Caco-2 (cell line): Measurements from ENCODE around the gene LEPROT. TPM values are rescaled to one million over a fixed set of nuclear protein-coding genes. Genes with fewer than 3 reads are reported as not detected.

Experiments
- BruUV-seq: library from RNA; stranded (reverse); fragments of 400-500 nt; replicated peaks from 2 replicates; lab custom pipeline; 2021; lab: Mats Ljungman, UMichigan
- CTCF ChIA-PET: fragments of 300-600 bp; sonication (Branson Sonifier 250); formaldehyde crosslinking; loops from one replicate; lab custom pipeline; 2022; ENCODE audit warnings: antibody characterized with exemption; lab: Charles Lee
- POLR2A ChIA-PET: fragments of 300-600 bp; sonication (Branson Sonifier 250); formaldehyde crosslinking; loops from one replicate; lab custom pipeline; 2022; ENCODE audit warnings: antibody characterized with exemption; lab: Charles Lee
- DNase-seq, 2 experiments: peaks; one replicate each; pipeline versions ENCODE4 v3.0.0 to v3.0.0-alpha.2; 2020 to 2022
- H3K27me3 ChIP-seq: replicated peaks from 2 replicates; pipeline ENCODE4 v1.6.0; 2011; ENCODE audit warnings: low read length; ENCODE audit not compliant: control insufficient read depth, insufficient read depth
- H3K36me3 ChIP-seq: 2 replicates; pipeline ENCODE4 v1.5.1; 2011; ENCODE audit warnings: low read length; ENCODE audit not compliant: control insufficient read depth, insufficient read depth
- H3K4me1 ChIP-seq: fragments of 250-450 bp; sonication (Bioruptor Pico); 2 replicates; pipeline ENCODE4 v1.5.1; 2020; ENCODE audit warnings: mild to moderate bottlenecking
- H3K4me3 ChIP-seq: 2 replicates; pipeline ENCODE4 v1.5.1; 2011; ENCODE audit warnings: low read depth, mild to moderate bottlenecking, control low read depth, low read length
- H3K9me3 ChIP-seq: fragments of 250-450 bp; sonication (Bioruptor Pico); 2 replicates; pipeline ENCODE4 v1.5.1; 2020; ENCODE audit warnings: mild to moderate bottlenecking, moderate library complexity
- H3K27ac Mint-ChIP-seq: one replicate; pipeline ENCODE4 v1.8.0; 2022; ENCODE audit warnings: mixed read lengths; ENCODE audit not compliant: unreplicated experiment
- H3K27me3 Mint-ChIP-seq: one replicate; pipeline ENCODE4 v1.8.0; 2022; ENCODE audit warnings: mixed read lengths; ENCODE audit not compliant: insufficient read depth, unreplicated experiment
- H3K36me3 Mint-ChIP-seq: one replicate; pipeline ENCODE4 v1.8.0; 2022; ENCODE audit warnings: mild to moderate bottlenecking, mixed read lengths; ENCODE audit not compliant: insufficient read depth, unreplicated experiment
- H3K4me1 Mint-ChIP-seq: one replicate; pipeline ENCODE4 v1.8.0; 2022; ENCODE audit warnings: low read depth, mixed read lengths; ENCODE audit not compliant: unreplicated experiment
- H3K4me3 Mint-ChIP-seq: one replicate; pipeline ENCODE4 v1.8.0; 2022; ENCODE audit warnings: mild to moderate bottlenecking, moderate library complexity, mixed read lengths; ENCODE audit not compliant: unreplicated experiment
- H3K9me3 Mint-ChIP-seq: one replicate; pipeline ENCODE4 v1.8.0; 2022; ENCODE audit warnings: mixed read lengths; ENCODE audit not compliant: unreplicated experiment
- intact Hi-C: fragments of 100-400 bp; cut with micrococcal nuclease; formaldehyde crosslinking; loops from one replicate; pipeline ENCODE4 v1.10.0; 2022; ENCODE audit not compliant: unreplicated experiment
- total RNA-seq: library from RNA; stranded (reverse); gene quantifications from 2 replicates; pipeline ENCODE4 v1.2.3, GENCODE V29; 2022
- TF ChIP-seq, protein P1 (sequence below), 2 experiments: fragments of 200-600 bp in 1 of 2; IDR thresholded peaks; 1 replicate in 1 of 2; 2 replicates in 1 of 2; pipeline versions ENCODE4 v1.5.1 to v1.8.0; 2011 to 2022; ENCODE audit warnings: antibody characterized with exemption in 1 of 2, control low read depth in 1 of 2, inconsistent platforms in 1 of 2, low read depth in 1 of 2, low read length in 1 of 2, mild to moderate bottlenecking in 1 of 2, moderate library complexity in 1 of 2; ENCODE audit not compliant: insufficient read depth in 1 of 2, severe bottlenecking in 1 of 2, unreplicated experiment in 1 of 2

LEPROT gene
- total RNA-seq, 1 experiment from 2014 or later, result 37.6 TPM

DNA sequence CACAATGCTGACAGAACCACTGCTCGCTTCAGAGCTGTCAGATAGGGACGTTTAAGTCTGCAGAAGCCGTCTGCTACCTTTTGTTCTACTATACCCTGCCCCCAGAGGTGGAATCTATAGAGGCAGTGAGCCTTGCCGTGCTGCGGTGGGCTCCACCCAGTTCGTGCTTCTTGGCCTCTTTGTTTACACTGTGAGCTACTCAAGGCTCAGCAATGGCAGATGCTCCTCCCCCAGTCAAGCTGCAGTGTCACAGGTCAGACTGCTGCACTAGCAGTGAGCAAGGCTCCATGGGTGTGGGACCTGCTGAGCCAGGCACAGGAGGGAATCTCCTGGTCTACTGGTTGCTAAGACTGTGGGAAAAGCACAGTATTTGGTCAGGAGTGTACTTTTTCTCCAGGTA lies 47.1 kb downstream of the LEPROT start:
- Mint-ChIP-seq H3K27ac (no peak overlapping the region), H3K4me3 (no peak overlapping the region), H3K4me1 (peaks cover 14% of the 10 kb centered on the region), H3K9me3 (no peaks in the 10 kb centered on the region), H3K27me3 (no peaks in the 10 kb centered on the region), H3K36me3 (no peaks in the 10 kb centered on the region)
- BruUV-seq, result no TSS peak
- peaks cover 36% of the 10 kb centered on the region for H3K4me1 ChIP-seq
- ChIA-PET POLR2A (no interaction called here), CTCF (interaction anchor here (0.6 to 1.5 kb wide), 5 partner anchors 8 to 220 kb away, joined by 3 to 7 read pairs (median 4); no protein-coding TSS in a partner anchor)
- TF ChIP-seq, protein P1, sequence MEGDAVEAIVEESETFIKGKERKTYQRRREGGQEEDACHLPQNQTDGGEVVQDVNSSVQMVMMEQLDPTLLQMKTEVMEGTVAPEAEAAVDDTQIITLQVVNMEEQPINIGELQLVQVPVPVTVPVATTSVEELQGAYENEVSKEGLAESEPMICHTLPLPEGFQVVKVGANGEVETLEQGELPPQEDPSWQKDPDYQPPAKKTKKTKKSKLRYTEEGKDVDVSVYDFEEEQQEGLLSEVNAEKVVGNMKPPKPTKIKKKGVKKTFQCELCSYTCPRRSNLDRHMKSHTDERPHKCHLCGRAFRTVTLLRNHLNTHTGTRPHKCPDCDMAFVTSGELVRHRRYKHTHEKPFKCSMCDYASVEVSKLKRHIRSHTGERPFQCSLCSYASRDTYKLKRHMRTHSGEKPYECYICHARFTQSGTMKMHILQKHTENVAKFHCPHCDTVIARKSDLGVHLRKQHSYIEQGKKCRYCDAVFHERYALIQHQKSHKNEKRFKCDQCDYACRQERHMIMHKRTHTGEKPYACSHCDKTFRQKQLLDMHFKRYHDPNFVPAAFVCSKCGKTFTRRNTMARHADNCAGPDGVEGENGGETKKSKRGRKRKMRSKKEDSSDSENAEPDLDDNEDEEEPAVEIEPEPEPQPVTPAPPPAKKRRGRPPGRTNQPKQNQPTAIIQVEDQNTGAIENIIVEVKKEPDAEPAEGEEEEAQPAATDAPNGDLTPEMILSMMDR (IDR thresholded peaks at IDR 0.05; ENCODE audit: insufficient read depth in 1 of 2, low read depth in 1 of 2, low read length in 1 of 2, severe bottlenecking in 1 of 2, unreplicated experiment in 1 of 2), result no peak
- H3K4me3 ChIP-seq, result no peak overlapping the region
- no peaks in the 10 kb centered on the region for H3K9me3 ChIP-seq
- H3K27me3 ChIP-seq, result no peaks in the 10 kb centered on the region
- DNase-seq, result peak; percentile 77 to 86
- intact Hi-C loops, result loop anchor here (5.0 kb wide), 1 partner anchor 45 kb away; the partner anchor contains the start of genes LEPR and LEPROT
- no peaks in the 10 kb centered on the region for H3K36me3 ChIP-seq

DNA sequence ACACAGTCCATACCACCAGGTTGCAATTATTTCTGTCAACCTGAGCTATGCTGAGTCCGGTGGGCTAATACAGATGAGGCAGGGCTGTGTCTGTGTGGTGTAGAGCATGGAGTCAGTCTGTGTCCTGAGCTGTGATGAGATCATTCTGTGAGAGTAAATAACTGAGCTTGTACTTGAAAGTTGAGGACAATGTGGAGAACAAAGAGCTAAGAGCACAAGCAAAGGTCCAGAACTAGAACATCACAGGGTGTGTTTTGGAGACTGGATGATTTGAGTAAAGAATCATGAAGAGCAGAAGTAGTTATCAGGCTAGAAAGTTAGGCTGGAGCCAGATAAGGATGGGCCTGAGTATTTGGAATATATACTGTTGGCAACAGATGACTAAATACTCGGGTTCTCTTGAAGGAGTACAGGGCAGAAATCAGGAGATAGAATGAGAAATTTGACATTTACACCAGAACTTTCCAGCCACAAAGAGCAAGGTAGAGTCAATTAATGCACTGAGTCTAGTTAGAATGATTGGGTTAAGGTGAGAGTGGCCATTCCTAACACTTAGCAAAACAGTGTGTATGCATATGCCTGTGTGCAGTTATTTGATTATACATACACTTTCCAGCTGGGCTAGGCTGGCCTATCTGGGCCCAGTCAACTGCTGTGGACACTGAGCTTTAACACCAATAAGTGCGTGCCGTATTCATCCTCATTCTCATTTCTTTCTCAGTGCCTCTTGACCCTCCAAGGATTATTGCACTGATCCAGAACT lies 48.8 kb downstream of the LEPROT start:
- CTCF ChIA-PET, result no interaction called here
- TF ChIP-seq, protein P1 (IDR thresholded peaks at IDR 0.05; ENCODE audit: insufficient read depth in 1 of 2, low read depth in 1 of 2, low read length in 1 of 2, severe bottlenecking in 1 of 2, unreplicated experiment in 1 of 2), result no peak

DNA sequence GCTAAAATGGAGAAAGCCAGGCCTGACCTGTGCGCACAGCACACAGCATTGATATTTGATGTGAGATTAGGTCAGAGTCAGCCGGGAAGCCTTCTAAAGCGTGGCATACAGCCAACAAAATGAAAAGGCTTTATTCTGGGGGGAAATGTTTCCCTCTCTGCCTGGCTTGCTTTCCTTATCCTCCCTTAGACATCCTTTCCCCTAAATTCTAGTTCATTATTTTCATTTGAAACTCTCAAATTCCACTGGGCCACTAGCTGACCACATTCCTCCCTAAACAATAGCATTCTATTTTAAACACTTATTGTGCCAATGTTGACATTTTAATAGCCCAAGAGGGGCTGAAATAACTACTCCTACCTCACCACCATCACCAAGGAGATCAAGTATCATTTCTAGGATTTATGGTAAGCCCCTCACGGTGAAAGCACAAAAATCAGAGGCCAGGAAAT lies 49.4 kb downstream of the LEPROT start:
- H3K9me3 ChIP-seq, result no peaks in the 10 kb centered on the region
- H3K4me3 ChIP-seq, result no peak overlapping the region
- no peaks in the 10 kb centered on the region for H3K27me3 ChIP-seq
- H3K4me1 ChIP-seq, result peaks cover 42% of the 10 kb centered on the region
- TF ChIP-seq, protein P1 (IDR thresholded peaks at IDR 0.05; ENCODE audit: insufficient read depth in 1 of 2, low read depth in 1 of 2, low read length in 1 of 2, severe bottlenecking in 1 of 2, unreplicated experiment in 1 of 2), result no peak
- H3K4me1 Mint-ChIP-seq, result peaks cover 14% of the 10 kb centered on the region
- no peaks in the 10 kb centered on the region for H3K27me3 Mint-ChIP-seq
- no peaks in the 10 kb centered on the region for H3K36me3 Mint-ChIP-seq
- no TSS peak for BruUV-seq
- no peaks in the 10 kb centered on the region for H3K9me3 Mint-ChIP-seq
- intact Hi-C loops, result loop anchor here (5.0 kb wide), 1 partner anchor 48 kb away; the partner anchor contains the start of genes LEPR and LEPROT
- ChIA-PET CTCF (interaction anchor here (1.6 kb wide), 1 partner anchor 39 kb away, joined by 3 read pairs; no protein-coding TSS in a partner anchor), POLR2A (no interaction called here)
- H3K36me3 ChIP-seq, result no peaks in the 10 kb centered on the region
- no peak overlapping the region for H3K4me3 Mint-ChIP-seq
- no peak overlapping the region for H3K27ac Mint-ChIP-seq
- DNase-seq, result no peak

More for the DNA sequence above, 48.8 kb downstream of the LEPROT start:
- Mint-ChIP-seq H3K27ac (no peak overlapping the region), H3K4me1 (peaks cover 14% of the 10 kb centered on the region), H3K36me3 (no peaks in the 10 kb centered on the region), H3K27me3 (no peaks in the 10 kb centered on the region), H3K9me3 (no peaks in the 10 kb centered on the region), H3K4me3 (no peak overlapping the region)
- POLR2A ChIA-PET, result no interaction called here
- DNase-seq, result no peak
- Histone ChIP-seq H3K27me3 (no peaks in the 10 kb centered on the region), H3K9me3 (no peaks in the 10 kb centered on the region), H3K4me1 (peaks cover 42% of the 10 kb centered on the region), H3K36me3 (no peaks in the 10 kb centered on the region), H3K4me3 (no peak overlapping the region)
- no TSS peak for BruUV-seq
- intact Hi-C loops, result loop anchor here (5.0 kb wide), 1 partner anchor 47 kb away; the partner anchor contains the start of genes LEPR and LEPROT
